Measurements from ENCODE around the gene METTL3.

METTL3 gene

DNA sequence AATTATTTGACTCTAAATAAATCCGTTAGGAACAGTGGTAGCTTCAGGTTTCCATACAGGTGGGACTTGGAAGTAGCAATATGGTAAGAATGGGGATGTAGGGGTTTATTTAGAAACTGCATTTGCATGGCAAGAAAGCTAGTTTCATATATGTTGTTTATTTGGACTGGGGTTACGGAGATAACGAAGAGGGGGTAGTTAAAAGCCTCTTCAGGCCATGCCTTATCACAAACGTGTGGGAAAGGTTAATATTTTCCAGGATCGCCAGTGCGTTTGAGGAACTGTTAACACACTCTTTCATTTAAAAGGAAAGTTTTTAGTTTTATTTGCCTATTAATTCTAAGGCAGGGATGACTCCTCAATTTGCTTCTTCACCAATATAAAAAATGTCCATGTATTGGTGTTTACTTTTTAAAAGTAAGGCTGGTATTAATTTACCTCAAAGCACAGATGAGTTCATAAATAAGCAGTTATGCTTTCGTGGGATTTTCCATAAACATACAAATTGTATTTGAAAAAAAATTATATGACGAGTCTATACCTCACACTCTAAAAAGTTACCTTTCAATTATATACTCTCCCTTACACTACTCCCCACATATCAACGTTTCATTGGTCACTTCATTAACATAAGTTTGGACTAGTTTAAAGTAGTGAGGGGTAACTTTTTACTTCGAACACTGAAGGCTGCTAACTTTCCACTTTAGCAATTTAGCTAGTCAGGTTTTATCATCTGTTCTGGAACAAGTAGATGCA is 35.2 kb downstream of the METTL3 start:
- DNase-seq = no peak

DNA sequence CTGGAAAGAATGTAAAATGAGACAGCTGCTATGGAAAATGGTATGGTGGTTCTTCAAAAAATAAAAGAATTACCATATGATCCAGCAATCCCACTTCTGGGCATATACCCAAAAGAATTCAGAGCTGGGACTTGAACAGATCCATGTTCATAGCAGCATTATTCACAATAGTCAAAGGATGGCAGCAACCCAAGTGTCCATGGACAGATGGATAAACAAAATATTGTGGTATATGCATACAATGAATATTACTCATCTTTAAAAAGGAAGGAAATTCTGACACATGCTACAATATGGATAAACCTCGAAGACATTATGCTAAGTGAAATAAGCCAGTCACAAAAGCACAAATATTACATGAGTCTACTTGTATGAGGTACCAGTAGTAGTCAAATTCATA is 43.5 kb downstream of the METTL3 start:
- DNase-seq = no peak

DNA sequence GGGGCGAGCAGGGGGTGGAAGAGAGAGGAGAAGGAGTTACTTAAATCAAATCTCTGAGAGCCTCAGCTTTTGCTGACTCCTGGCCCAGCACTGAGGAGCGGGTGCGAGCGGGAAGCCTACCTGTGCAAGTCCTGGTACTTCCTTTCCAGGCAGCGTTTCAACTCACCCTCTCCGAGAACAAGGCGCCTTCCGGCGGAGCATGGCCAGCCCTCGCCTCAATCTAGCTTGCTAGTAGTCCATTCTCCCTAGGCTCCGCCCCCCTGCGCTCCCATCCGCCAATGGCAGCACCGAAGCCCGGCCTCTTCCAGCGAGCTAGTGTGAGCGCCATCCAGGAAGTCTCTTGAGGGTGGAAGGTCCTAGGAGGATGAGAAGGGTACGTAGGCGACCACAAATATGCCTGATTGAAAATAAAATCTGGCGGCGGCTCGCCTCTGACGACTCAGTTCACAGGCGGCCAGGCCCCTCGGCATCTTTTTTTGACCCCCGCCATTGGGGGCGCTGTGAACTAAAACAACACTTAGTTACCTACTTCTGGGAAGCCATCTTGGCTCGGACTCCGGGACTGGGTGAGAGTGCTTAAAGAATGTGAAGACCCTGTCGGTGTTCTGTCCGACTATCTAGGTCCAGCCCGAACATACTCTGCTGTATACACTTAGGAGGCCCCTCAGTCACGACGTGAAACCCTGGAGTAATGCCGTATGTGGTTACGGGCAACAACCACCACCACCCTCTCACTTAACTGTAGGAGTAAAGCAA is 55.0 kb downstream of the METTL3 start, which contains the start of gene CHD8:
Gene CHD8 (minus strand): TSS at position 212 of the 756 bp plus-strand sequence. CDS start 24,480 bp downstream, outside the sequence.
- peak; percentile 99 for DNase-seq

DNA sequence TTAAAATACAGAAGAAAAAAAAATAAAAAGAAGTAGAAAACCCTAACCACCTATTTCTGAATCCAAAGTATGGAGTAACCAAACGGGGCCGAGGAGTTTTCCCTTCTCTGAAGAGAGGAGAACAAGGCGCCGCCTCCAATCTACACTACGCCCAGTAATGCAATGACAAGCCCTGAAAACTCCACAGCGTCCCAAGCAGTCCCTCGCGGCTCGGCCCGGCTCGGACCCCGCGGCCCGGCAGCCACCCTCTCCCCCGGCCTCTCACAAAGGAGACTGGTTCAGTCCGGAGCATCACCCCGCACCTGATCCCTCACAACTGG is 55.6 kb downstream of the METTL3 start:
- DNase-seq = no peak

DNA sequence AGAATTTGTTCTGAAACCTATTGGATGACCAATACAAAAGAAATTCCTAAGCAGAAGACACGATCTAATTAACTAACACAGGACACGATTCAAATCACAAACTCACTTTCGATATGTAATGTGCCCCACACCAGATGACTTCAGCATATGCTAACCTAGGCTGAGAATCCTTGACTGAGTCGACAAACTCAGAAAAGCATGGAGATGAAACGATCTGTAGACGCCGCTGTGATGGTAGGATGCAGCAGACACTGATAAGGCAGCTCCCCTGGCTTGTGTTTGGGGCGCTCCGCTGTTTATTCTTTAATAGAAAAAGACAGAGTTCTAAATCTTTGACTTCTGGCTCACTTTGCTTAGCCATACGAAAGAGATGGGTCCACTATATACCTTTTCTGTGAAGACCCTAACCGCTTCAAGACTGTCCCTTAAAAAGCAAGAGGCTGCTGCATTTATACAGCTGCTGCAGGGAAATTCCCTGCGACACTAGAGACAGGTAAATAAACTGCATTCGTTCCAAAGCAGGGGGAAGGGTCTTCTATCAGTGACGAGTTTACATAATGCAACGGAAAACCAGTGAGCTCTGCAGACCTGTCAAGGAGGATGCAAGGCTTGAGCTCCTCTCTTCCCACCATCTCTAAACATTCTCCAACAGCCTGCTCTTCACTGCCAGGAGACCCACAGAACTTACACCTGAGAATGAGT is 56.1 kb downstream of the METTL3 start:
- no peak for DNase-seq

DNA sequence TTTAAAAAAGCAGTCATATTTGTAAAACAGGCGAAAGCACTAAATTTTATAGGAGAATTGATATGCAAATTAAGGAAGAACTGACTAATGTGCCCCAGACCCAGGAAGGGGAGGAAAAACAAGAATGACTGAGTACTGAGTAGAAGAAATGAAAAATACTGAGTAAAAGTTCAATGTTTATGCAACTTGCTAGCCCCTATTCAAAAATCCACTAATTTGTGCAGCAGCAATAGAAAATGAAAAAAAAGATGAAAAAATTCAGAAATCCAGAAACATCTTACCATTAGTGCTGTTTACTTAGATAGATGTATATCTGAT is 61.3 kb downstream of the METTL3 start:
- DNase-seq = no peak

Measured in activated naive CD4-positive, alpha-beta T cell treated with anti-CD3 and anti-CD28 coated beads, Interleukin-2, amount 50 U/mL, for 16 hours (primary cell).